ENCODE data around the gene CBX8.
A peak's percentile ranks its signal among the peaks of the same experiment; 100 is the strongest.

CBX8 gene

DNA sequence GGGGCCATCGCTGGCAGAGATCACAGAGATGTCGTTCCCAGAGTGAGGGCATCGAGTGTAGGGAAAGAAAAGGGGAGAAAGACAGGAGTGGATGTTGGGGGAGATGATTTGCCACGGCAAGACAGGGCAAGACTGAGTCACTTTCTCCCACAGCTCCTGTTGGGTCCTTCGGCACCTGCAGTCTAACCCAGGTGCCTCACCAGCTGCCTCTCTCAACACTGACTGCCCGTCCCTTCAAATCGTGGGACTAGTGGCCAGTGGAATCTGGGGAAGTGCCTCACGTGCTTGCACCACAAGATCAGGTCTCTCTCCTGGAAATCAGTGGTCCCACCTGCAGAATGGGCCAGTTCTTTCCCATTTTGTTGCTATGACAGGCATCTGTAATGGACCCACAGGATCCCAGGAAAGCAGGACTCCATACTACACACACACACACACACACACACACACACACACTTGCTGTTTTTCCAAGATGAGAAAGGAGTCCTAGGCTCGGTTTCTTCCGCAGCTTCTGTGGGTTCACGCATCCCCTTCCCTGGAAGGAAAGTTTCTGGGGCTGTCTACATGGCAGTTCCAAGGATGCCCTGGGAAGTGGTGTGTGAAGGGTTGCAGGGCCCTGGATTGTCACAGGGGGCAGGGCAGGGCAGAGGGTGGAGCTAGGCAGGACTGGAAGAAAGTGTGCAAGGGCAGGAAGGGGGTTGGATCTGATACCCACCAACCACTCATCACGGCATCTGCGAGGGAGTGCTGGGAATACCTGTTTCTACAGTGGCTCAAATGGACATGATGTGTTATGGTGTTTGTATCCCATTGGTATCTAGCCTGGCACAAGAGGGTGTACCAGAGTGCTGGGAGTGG lies 10.2 kb upstream of the CBX8 start:
- POLR2A ChIA-PET: no interaction called here
- DNase-seq (ENCODE audit: extremely low spot score): no peak
- CTCF ChIA-PET: interaction anchor here (1.2 to 2.5 kb wide), 8 partner anchors 12 to 65 kb away, joined by 3 to 13 read pairs (median 4); partner anchors contain the start of gene CBX4
- TF ChIP-seq, protein P1, sequence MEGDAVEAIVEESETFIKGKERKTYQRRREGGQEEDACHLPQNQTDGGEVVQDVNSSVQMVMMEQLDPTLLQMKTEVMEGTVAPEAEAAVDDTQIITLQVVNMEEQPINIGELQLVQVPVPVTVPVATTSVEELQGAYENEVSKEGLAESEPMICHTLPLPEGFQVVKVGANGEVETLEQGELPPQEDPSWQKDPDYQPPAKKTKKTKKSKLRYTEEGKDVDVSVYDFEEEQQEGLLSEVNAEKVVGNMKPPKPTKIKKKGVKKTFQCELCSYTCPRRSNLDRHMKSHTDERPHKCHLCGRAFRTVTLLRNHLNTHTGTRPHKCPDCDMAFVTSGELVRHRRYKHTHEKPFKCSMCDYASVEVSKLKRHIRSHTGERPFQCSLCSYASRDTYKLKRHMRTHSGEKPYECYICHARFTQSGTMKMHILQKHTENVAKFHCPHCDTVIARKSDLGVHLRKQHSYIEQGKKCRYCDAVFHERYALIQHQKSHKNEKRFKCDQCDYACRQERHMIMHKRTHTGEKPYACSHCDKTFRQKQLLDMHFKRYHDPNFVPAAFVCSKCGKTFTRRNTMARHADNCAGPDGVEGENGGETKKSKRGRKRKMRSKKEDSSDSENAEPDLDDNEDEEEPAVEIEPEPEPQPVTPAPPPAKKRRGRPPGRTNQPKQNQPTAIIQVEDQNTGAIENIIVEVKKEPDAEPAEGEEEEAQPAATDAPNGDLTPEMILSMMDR (IDR thresholded peaks at IDR 0.05; ENCODE audit: control extremely low read depth, extremely low read depth, low read depth, missing control alignments): no peak

DNA sequence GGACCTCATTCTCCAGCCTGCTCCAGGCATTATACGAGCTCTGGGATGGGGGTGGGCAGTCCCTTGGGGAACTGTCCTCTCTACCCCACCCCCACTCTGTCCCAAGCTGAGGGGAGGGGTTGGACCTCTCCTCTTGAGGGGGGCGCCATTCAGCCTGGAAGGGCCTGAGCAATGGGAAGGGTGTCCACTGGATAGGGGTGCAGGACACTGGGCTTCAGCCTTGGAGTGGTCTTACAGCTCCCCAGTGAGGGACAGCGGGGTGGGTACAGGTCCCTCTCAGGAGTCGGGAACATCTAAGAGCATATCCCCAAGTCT lies 9.5 kb upstream of the CBX8 start:
- POLR2A ChIA-PET: no interaction called here
- CTCF ChIA-PET: interaction anchor here (2.2 to 2.5 kb wide), 2 partner anchors 12 to 17 kb away, joined by 5 to 13 read pairs; no protein-coding TSS in a partner anchor
- no peak for DNase-seq (ENCODE audit: extremely low spot score)
- TF ChIP-seq, protein P1 (IDR thresholded peaks at IDR 0.05; ENCODE audit: control extremely low read depth, extremely low read depth, low read depth, missing control alignments): no peak

DNA sequence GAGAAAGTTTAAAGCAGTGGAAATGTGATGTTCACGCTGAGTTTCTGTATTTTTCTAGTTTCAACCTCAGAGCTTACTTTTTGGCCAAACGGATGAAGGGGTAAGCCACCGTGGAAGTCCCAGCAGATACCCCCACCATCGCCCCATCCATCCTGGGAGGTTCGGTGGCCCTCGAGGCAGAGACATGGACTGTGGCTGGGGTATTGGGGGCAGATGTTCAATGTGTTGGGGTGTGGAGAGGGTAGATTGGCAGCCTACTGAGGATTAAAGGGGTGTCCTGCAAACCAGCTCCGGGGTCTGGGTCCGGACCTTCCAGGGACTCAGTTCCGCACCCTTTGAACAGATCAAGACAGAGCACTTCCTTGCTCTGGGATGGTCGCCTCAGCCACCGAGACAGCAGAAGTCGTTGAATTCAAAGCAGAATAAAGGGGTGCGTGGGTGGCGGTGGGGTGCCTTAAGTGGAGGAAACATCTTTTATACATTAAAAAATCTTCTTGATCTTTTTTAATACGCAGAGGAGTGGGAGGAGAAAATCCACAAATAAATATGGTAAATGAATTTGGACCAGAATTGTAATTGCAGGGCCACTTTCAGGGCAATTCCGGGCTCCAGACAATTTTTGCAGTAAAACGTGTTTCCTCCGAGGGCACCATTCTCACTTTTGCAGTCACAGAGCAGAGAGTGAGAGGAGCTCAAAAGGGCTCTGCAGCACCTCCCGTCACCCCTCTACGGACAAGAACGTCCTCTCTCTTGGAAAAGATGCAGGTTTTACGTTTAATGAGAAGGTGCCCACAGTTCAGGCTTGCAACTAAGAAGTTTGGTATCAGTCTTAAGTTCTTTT lies 8.2 kb upstream of the CBX8 start:
- ChIA-PET CTCF (interaction anchor here (1.0 to 2.2 kb wide), 7 partner anchors 11 to 58 kb away, joined by 3 to 5 read pairs (median 3); partner anchors contain the start of gene CBX4), POLR2A (interaction anchor here (1.4 kb wide), 1 partner anchor 32 kb away, joined by 3 read pairs; no protein-coding TSS in a partner anchor)
- TF ChIP-seq, protein P1 (IDR thresholded peaks at IDR 0.05; ENCODE audit: control extremely low read depth, extremely low read depth, low read depth, missing control alignments): no peak
- DNase-seq (ENCODE audit: extremely low spot score): no peak

DNA sequence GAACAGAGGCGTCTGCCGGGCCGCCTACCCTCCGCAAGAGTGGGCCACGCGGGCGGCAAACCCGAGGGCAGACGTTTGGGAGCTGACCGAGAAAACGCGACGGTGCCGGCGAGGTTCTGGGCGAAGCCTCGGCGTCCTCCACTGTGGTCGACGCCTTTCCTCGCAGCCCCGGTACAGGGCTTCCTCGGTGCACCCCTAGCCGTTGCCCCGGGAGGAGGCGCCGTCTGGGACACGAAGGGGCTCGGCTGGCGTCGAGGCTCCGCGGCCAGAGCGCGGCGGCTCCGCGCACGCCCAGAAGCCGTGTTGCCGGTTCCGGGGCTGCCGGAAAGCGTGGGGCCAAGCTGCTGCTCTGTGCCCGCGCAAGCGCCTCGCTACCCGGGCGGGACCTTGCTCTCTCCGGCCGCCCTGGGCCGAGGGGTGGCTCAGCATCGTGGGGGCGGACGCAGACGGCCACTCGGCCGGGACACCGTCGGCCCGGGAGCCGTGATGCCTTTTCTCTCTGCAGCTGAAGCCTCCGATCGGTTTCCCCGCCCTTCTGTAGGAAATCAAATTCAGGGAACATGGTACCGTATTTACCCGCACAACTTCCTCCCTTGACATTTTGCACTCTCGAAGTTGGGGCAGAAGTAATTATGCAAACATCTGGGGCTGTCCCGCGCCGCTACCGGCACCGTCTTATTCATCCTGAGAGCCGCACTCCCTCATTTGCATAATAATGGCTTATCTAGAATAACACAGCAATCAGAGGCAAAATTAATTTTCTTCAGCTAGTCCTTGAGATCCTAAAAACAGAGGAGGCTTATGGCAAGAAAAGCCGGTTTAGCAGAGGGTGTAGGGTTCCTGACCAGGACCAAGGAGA lies 7.3 kb upstream of the CBX8 start:
- TF ChIP-seq, protein P1 (IDR thresholded peaks at IDR 0.05; ENCODE audit: control extremely low read depth, extremely low read depth, low read depth, missing control alignments): no peak
- POLR2A ChIA-PET: interaction anchor here (1.4 kb wide), 1 partner anchor 33 kb away, joined by 3 read pairs; no protein-coding TSS in a partner anchor
- DNase-seq (ENCODE audit: extremely low spot score): peak; percentile 75
- CTCF ChIA-PET: interaction anchor here (1.0 to 1.5 kb wide), 4 partner anchors 14 to 35 kb away, joined by 3 to 4 read pairs (median 4); partner anchors contain the start of gene CBX4

DNA sequence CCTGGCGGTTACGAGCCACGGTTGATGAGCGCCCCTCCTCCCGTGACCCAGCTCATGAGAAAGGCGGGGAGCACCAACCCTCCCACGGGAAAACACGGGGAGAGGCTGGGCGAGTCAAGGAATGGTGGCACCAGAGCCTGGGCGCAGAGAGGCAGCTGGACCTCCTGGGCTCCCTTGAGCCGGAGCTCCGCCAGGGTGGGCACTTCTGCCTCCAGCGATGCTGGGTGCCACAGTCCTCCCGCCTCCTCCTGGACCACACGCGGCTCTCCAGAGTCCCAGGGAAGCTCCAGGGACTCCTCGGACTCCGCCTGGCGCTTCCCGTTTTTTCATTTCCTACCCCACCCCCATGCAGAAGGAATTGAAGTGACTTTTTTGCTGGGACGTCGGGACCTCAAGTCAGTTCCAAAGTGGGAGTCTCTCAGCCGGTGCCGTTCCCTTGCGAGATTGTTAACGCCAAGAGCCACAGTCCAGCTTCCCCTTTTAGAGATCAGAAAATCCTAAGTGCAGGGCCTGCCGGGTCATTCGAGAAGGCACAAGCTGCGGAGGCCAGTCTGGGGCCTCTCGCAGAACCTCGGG lies 6.6 kb upstream of the CBX8 start:
- DNase-seq (ENCODE audit: extremely low spot score): no peak
- ChIA-PET POLR2A (interaction anchor here (1.4 kb wide), 1 partner anchor 33 kb away, joined by 3 read pairs; no protein-coding TSS in a partner anchor), CTCF (no interaction called here)
- TF ChIP-seq, protein P1 (IDR thresholded peaks at IDR 0.05; ENCODE audit: control extremely low read depth, extremely low read depth, low read depth, missing control alignments): no peak

Data from GM10248 (cell line).